Measurements from ENCODE around the gene SKIL.

GRCh38 chr3:170437696-170438407 is 80.3 kb downstream of the SKIL start:
- TF ChIP-seq CTCF (IDR thresholded peaks at IDR 0.05; ENCODE audit: low read length): no peak
- TF ChIP-seq EZH2 (optimal IDR thresholded peaks at IDR 0.05; ENCODE audit: low read depth, low read length): no peak
- no peak for TF ChIP-seq EZH2phosphoT487 (IDR thresholded peaks at IDR 0.05; ENCODE audit: low read length)

Measured in MM.1S (cell line).